Measurements from ENCODE around the gene CDC23.

- no peak for TF ChIP-seq CTCF (IDR thresholded peaks at IDR 0.05)
- TF ChIP-seq POLR2A (IDR thresholded peaks at IDR 0.05) = no peak
- TF ChIP-seq POLR2AphosphoS5 (IDR thresholded peaks at IDR 0.05) = no peak
- no peak for TF ChIP-seq EP300 (IDR thresholded peaks at IDR 0.05)
These were observed 24.9 kb upstream of the CDC23 start for GRCh38 chr5:138238034-138238433.
